ENCODE measurements around the gene GPLD1.
A peak's percentile ranks its signal among the peaks of the same experiment; 100 is the strongest.
"Not testable (repeated sequence)": the region's sequence is repeated elsewhere in the genome, so short reads cannot be mapped to it uniquely, and the experiment has no call there.

GPLD1 gene, protein sequence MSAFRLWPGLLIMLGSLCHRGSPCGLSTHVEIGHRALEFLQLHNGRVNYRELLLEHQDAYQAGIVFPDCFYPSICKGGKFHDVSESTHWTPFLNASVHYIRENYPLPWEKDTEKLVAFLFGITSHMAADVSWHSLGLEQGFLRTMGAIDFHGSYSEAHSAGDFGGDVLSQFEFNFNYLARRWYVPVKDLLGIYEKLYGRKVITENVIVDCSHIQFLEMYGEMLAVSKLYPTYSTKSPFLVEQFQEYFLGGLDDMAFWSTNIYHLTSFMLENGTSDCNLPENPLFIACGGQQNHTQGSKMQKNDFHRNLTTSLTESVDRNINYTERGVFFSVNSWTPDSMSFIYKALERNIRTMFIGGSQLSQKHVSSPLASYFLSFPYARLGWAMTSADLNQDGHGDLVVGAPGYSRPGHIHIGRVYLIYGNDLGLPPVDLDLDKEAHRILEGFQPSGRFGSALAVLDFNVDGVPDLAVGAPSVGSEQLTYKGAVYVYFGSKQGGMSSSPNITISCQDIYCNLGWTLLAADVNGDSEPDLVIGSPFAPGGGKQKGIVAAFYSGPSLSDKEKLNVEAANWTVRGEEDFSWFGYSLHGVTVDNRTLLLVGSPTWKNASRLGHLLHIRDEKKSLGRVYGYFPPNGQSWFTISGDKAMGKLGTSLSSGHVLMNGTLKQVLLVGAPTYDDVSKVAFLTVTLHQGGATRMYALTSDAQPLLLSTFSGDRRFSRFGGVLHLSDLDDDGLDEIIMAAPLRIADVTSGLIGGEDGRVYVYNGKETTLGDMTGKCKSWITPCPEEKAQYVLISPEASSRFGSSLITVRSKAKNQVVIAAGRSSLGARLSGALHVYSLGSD

DNA sequence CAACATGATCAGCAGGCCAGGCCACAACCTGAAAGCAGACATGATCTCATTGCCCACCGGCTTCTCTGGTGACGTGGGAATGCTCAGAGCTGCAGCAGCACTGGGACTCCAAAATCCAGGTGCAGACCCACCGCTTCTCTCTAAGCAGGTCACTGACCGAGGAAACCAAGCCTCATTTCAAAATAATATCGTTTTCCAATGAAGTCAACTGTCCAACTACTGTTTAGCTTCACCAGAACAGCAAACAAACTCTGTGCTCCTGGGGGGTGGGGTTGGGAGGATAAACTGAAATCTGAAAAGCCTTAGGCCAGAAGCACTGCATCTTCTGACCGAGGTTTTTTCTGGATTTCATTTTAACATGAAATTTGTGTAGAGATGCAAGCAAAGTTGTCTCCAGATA, at the start of gene GPLD1:
Gene GPLD1 (minus strand): TSS at position 109 of the 400 bp plus-strand sequence. CDS start 67 bp downstream, at position 42.
- DNase-seq = no peak

DNA sequence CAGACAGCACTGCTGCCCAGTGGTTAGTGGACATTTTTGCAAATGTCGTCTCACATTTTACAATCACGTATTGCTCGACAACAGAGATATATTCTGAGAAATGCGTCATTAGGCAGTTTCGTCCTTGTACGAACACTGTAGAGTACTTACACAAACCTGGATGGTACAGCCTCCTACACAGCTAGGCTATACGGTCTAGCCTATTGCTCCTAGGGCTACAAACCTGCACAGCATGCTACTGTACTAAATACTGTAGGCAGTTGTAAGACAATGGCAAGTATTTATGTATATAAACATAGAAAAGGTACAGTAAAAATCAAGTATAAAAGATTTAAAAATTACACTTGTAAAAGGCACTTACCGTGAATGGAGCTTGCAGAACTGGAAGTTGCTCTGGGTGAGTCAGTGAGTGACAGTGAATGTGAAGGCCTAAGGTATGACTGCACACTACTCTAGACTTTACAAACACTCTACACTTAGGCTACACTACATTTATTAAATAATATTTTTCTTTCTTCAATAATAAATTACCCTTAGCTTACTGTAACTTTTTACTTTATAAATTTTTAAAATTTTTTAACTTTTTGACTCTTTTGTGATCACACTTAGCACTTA, 48.5 kb upstream of the GPLD1 start:
- no peak for DNase-seq

DNA sequence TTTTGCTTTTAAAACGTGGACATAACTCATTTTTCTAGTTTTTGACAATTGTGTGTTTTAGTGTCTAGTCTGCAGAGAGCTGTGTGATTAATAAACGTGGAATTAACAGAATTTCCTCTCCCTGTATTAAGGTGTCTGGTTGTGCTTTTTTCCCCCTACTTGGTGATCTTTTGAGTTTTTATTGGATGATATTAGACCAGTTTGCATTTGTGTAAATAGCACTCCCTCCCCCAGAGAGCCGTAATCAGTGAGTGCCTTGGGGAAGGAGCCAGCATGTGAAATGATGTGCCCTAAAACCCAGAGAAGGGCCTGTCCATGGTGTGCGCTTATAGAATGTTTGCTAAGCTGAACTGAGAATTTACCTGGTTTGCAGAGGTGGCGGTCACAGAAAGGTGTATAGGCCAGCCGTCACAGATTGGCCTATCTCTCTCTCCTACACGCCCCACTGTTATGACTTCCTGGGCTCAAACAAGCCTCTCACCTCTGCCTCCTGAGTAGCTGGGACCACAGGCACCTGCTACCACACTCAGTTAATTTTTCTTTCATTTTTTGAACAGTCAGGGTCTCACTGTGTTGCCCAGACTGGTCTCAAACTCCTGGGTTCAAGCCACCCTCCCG, 47.8 kb upstream of the GPLD1 start:
- no peak for DNase-seq

DNA sequence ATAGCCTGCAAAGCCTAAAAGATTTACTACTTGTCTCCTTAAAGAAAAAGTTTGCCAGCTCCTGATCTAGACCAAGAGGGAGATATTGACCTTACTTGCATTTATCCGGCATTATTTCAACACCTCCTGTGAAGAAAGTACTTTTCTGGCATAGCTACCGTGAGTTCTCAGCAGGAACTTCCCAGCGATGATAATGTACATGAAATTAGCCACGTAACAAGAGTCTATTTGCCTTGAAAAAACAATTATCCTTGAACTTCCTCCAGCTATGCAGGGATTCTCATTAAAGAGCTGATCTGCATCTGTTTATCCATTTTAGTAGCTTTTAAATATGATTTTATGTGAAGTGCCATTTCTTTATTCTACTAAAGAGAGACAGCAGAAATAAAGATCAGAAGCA, 47.1 kb upstream of the GPLD1 start:
- DNase-seq = no peak

DNA sequence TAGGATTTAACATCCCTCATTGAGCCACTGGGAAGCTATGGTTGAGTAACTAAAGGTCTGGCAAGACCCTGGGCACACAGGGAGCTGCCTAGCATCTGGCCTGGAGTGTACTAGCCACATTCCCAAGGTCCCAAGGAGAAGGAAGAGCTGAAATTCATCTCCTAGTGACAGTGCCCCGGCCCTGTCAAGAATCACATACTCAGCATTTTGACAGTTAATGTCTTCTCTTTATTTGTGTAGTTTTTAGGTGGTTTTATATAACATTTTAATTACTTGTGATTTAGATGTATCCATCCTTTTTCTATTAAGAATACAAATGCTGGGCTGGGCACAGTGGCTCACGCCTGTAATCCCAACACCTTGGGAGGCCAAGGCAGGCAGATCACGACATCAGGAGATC, 45.8 kb upstream of the GPLD1 start:
- no peak for DNase-seq

DNA sequence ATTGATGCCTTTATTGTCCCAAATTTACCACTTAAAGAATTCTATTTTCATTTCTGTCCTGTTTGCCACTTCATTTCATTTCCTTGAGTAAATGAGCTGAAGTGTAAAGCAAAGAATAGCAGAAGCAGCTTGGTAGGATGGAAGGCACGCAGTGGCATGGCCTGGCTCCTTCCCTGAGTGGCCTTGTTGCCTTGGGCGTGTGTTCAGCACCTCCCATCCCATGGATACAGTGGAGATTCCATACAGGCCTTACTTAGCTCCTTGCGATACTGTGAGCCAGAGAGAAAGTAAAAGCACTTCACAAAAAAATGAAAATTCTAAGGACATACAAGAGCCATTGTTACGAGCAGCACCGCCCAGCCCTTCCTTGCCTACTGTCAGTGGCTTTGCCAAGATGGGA, 45.0 kb upstream of the GPLD1 start:
- no peak for DNase-seq

DNA sequence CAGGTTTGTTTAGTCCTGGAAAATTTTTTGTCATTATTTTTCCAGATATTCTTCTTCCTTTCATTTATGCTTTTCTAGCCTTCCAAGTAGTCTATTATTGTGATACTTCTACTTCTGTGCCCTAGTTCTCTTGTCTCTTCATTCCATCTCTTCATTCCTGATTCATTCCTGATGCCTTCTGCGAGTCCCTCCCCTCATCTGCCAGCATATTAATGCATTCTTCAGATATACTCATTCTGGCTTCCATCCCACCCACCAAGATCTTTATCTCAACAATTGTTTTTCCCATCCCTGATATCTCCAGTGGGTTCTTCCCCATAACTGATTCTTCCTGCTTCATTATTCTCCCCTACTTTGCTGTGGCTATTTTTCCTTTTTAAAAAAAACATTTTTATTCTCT, 40.6 kb upstream of the GPLD1 start:
- no peak for DNase-seq

DNA sequence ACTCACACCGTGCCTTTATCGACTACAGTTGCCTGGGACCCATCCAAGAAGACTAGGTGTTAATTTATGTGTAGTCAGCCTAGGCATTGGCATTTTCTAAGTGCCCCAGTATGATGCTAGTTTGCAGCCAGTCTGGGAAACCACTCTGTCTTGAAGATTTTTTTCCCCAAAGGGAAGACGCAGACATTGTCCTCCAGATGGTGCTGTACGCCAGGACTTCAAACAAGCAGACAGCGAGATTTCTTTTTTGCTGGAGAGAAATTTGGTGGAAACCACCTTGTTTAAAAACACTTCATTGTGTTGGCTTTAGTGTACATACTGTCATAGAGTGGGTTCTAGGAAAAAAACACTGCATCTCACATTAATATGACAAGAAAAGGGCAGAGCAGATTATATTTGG, 35.4 kb upstream of the GPLD1 start:
- DNase-seq = peak in 3 of 51 donors; percentile 3 to 12 (median 3)

DNA sequence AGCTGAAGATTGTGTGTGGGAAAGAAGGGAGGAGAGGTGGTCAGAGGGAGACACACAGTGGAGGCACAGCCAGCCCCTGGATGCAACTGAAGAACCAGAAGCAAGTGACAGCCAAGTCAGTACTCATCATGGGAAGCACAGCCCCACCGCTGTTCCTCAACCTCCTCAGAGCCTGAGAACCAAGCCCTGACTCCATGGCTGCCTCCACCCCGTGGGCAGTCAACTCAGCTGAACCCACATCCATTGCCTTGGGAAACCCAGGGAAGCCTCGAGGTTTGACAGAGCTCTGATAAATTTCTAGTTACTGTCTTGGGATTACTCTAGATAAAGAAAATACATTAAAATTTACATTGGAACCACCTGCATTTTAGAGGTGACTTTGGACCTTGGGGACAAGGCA, 35.0 kb upstream of the GPLD1 start:
- DNase-seq = no peak

DNA sequence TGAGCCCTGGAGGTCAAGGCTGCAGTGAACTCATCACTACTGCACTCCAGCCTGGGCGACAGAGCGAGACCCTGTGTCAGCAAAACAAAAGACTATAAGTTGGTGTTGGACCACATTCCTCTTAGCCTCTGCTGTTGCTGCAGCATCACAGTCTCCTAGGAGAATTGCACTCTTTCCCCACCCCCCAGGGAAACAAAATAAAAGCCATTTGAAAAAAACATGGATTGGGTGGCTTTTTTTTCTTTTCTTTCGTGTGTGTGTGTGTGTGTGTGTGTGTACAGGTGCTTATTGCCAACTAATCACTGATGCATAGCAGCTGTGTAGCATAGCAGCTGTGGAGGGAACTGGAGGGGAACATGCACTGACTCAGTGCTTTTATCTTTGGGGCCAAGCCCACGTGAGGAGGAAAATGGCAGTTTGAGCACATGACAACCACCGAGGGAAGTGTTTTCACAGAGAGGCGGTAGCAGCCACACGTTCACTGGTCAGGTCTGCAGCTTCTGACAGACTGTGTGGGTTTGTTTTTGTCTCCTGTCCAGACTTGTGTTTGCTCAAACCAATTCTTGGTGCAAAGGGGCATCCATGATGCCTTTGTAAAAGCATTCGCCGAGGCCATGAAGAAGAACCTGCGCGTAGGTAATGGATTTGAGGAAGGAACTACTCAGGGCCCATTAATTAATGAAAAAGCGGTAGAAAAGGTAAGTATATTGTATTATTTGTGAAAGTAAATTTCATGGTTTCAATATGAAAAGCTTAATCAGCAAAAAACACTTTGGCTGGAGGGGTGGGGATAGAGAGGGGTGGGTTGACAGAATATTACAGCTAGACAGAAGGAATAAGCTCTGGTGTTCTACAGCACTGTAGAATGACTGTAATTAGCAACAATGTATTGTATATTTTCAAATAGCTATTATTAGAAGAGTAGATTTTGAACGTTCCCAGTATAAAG, 33.1 kb upstream of the GPLD1 start:
- peak in 2 of 51 donors; percentile 23 to 45 for DNase-seq

DNA sequence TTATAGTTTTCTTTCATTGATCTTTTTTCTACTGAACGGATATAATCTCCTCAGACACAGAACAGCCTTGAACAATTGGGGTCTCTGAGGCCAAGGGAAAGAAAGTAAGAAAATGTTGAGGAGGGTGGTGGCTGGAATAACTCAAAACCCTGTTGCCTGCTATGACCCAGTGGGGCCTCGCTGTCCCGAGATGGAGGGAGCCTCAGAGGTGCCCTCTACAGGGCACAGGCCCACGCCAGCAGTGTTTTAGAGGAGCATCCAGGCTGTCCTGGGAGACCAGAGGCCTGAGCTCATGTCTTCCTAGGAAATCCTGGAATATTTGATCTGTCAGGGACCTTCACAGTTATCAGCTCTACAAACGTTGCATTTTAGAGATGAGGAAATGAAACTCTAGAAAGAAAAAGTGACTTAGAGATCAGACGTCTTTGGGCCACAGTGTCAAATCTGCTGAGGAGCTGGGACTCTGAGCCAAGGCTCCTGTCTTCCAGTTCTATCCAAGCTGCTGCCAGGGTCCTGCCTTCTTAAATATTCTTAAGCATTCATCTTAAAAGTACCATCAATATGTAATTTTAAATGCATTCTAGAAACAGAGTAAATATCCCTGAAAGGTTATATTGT, 31.7 kb upstream of the GPLD1 start:
- DNase-seq = peak in 15 of 51 donors; percentile 2 to 20 (median 11)

DNA sequence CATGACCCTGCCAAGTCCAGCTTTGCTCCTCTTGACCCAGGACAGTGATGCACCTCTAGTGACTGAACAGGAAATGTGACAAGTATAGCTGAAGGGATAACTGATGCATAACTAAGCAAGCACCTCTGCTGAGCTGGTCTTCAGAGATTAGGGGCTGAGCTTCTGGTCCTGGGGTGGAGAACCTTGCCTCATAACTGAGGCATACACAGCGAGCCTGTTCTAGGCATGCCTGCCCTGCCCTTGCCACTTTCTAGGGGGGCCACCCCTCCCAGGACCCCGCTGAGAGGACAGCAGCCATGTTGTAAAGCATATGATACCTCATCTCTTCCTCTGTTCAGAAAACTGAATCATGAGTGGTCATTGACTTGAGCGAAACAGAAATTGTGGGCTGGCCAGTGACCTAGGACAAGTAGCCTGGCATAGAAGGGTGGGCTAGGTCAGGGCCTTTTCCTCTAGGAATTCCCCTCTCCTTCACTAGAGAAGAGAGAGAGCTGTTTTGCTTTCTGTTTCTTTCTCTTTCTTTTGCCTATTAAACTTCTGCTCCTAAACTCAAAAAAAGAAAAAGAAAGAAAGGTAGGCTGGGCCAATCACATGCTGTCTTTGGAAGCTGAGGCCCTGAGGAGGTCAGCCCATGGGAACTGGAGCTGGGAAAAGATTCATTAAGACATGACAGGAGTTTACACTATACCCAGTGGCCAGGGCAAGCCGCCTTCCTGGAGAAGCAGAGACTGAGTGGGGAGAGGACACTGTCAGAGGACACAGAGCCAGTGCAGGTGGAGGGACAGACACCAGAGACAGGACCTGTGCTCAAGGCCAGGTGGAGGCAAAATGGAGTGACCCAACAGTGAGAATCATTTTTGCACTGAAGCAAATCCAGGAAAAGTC, 28.5 kb upstream of the GPLD1 start:
- DNase-seq = no peak

DNA sequence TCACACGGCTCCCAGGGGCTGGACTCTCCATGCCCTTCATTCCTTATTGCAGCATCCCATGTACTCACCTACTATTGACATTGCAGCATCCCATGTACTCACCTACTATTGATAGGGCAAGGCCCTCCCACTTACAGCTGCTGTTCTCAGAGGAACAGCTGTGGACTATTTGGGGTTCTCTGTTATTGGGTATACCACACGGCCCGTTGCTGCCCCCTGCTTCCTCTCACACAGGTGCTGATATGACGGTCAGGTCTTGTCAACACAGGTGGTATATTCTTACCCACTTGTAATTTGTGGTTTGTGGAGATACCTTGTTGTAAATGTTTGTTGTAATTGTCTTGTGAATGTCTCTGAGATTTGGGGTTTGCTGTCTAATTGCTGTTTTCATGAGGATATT, 24.2 kb upstream of the GPLD1 start:
- no peak for DNase-seq

DNA sequence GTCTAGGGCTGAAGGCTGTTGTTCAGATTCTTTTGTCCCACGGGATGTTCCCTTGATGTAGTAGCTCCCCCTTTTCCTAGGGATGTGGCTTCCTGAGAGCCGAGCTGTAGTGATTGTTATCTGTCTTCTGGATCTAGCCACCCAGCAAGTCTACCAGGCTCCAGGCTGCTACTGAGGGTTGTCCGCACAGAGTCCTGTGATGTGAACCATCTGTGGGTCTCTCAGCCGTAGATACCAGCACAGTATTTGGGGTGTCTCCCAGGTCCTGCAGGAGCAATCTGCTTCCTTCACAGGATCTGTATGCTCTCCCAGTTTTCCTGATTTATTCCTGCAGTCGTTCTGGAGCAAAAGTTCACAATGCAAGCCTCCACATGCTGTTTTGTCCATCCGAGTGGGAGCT, 22.6 kb upstream of the GPLD1 start:
- not testable (repeated sequence) for DNase-seq

DNA sequence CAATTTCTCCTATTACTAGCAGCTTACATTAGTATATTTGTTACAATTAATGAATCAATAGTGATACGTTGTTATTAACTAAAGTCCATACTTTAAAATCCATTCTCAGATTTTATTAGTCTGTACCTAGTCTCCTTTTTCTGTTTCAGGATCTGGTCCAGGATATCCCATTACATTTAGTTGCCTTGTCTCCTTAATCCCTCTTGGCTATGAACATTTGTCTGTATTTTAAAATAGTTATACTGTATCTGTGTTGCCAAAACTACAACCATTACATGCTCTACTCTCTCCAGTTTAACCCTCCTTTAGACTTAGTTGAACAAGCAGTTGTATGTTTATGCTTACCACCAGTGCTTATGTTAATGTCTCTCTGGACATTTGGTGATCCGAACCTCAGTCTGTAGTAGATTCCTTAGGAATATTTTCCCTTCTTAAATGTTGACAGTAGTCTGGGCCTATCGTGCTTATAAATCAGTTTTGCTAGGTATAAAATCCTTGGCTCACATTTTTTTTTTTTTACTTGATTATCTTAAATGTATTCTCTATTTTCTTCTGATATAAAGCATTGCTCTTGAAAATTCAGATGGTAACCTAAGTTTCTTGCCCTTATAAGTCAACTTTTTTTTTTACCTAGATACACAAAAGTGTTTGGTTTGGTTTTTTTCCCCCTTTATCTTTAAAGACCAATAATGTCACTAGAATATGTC, 17.6 kb upstream of the GPLD1 start:
- DNase-seq = no peak

DNA sequence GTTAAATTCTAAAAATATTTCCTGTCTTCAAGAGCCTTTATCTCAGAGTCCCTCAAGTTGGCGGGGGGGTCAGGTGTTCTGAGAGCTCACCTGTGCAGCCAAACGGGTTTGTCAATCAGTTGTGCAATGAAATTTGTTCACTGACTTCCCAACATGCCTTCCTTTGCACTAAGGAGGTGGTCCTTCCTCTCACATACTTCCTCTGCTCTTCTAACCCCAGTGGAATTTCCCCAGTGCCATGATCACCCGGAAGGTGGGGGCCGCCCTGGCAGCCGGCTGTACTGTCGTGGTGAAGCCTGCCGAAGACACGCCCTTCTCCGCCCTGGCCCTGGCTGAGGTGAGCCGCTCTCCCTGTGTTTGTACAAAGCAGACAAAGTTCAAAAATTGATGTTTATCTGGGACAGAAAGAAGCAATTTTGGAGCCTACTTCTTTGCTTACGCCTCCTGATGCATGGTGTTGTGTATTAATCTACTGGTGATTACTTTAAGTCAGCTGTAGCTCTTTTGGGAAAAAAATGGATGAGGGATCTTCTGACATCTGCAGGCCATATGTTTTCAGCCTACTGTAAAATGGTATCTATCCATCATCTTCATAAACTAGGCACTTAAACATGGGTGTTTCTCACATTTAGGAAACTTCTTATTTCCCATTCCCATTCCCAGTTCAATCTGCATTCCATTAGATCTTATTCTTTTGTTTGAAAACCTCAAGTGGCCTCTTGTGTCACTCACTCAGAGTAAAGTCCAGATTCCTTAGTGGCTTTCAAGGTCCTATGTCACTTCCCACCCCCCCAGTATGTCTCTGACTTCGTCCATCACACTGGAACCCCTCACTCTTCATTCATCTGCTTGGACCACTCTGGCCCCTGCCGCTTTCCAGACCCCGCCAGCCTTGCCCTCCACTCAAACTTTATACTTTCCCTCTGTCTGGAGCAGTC, 15.5 kb upstream of the GPLD1 start:
- DNase-seq = no peak

DNA sequence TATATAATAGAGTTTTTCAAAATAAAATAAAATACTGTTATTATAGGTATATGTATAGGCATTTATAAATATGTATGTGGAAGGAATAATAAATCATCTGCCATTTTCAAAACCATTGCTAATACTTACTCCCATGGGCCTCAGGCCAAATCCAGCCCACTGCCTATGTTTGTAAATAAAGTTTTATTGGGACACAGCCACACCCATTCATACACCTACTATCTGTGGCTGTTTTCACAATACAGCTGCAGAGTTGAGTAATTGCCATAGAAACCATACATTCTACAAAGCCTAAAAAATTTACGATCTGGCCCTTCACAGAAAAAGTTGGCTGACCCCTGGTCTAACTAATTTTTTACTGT, 14.9 kb upstream of the GPLD1 start:
- no peak for DNase-seq

Measured in hypothalamus (tissue), 51 donors.